Measurements from ENCODE around the gene KBTBD12. TPM values are rescaled to one million over a fixed set of nuclear protein-coding genes. Genes with fewer than 3 reads are reported as not detected.

Gene KBTBD12
- total RNA-seq, 3 donors from 2014 or later = 0.32 to 0.73 TPM; not detected in 1

- intact Hi-C loops (cut with DNase I; ENCODE audit: low total_unique reads) = no loop called here
- no peak overlapping the region for H3K27ac ChIP-seq
- H3K9me3 ChIP-seq = no peaks in the 10 kb centered on the region
Measured at GRCh38 chr3:127961963-127962362, 46.9 kb downstream of the KBTBD12 start.

GRCh38 chr3:127962937-127963336, 47.9 kb downstream of the KBTBD12 start:
- no peak overlapping the region for H3K27ac ChIP-seq
- no peak for TF ChIP-seq POLR2AphosphoS5 (IDR thresholded peaks at IDR 0.05)
- TF ChIP-seq CTCF (IDR thresholded peaks at IDR 0.05) = no peak
- TF ChIP-seq POLR2A (IDR thresholded peaks at IDR 0.05) = no peak
- no peaks in the 10 kb centered on the region for H3K36me3 ChIP-seq
- no peaks in the 10 kb centered on the region for H3K4me1 ChIP-seq
- no peaks in the 10 kb centered on the region for H3K27me3 ChIP-seq
- intact Hi-C loops (cut with DNase I; ENCODE audit: low total_unique reads) = no loop called here
- H3K9me3 ChIP-seq = no peaks in the 10 kb centered on the region
- H3K4me3 ChIP-seq = no peak overlapping the region
- no peak for DNase-seq (ENCODE audit: low spot score in 2 of 2)

More at GRCh38 chr3:127961963-127962362, 46.9 kb downstream of the KBTBD12 start:
- no peaks in the 10 kb centered on the region for H3K36me3 ChIP-seq
- H3K27me3 ChIP-seq = no peaks in the 10 kb centered on the region
- DNase-seq (ENCODE audit: low spot score in 2 of 2) = no peak
- no peaks in the 10 kb centered on the region for H3K4me1 ChIP-seq
- no peak for TF ChIP-seq POLR2A (IDR thresholded peaks at IDR 0.05)
- no peak for TF ChIP-seq CTCF (IDR thresholded peaks at IDR 0.05)
- TF ChIP-seq POLR2AphosphoS5 (IDR thresholded peaks at IDR 0.05) = no peak
- no peak overlapping the region for H3K4me3 ChIP-seq

- H3K4me3 ChIP-seq = no peak overlapping the region
- no peak overlapping the region for H3K27ac ChIP-seq
- DNase-seq (ENCODE audit: low spot score in 2 of 2) = no peak
- H3K36me3 ChIP-seq = no peaks in the 10 kb centered on the region
- H3K9me3 ChIP-seq = no peaks in the 10 kb centered on the region
- no peaks in the 10 kb centered on the region for H3K27me3 ChIP-seq
- intact Hi-C loops (cut with DNase I; ENCODE audit: low total_unique reads) = no loop called here
- no peaks in the 10 kb centered on the region for H3K4me1 ChIP-seq
- TF ChIP-seq POLR2A (IDR thresholded peaks at IDR 0.05) (no peak), CTCF (IDR thresholded peaks at IDR 0.05) (no peak), POLR2AphosphoS5 (IDR thresholded peaks at IDR 0.05) (no peak)
Measured at GRCh38 chr3:127964053-127964452, 49.0 kb downstream of the KBTBD12 start.

- Histone ChIP-seq H3K27ac (no peak overlapping the region), H3K9me3 (no peaks in the 10 kb centered on the region), H3K36me3 (no peaks in the 10 kb centered on the region), H3K4me1 (no peaks in the 10 kb centered on the region), H3K27me3 (no peaks in the 10 kb centered on the region), H3K4me3 (no peak overlapping the region)
- TF ChIP-seq POLR2A (IDR thresholded peaks at IDR 0.05) = no peak
- TF ChIP-seq CTCF (IDR thresholded peaks at IDR 0.05) = no peak
- TF ChIP-seq POLR2AphosphoS5 (IDR thresholded peaks at IDR 0.05) = no peak
- intact Hi-C loops (cut with DNase I; ENCODE audit: low total_unique reads) = no loop called here
- no peak for DNase-seq (ENCODE audit: low spot score in 2 of 2)
Measured at GRCh38 chr3:127964816-127965215, 49.8 kb downstream of the KBTBD12 start.

- no peaks in the 10 kb centered on the region for H3K9me3 ChIP-seq
- no peak for TF ChIP-seq POLR2A (IDR thresholded peaks at IDR 0.05)
- TF ChIP-seq POLR2AphosphoS5 (IDR thresholded peaks at IDR 0.05) = no peak
- no peak for TF ChIP-seq CTCF (IDR thresholded peaks at IDR 0.05)
- no peak overlapping the region for H3K27ac ChIP-seq
- no peaks in the 10 kb centered on the region for H3K4me1 ChIP-seq
- no peaks in the 10 kb centered on the region for H3K27me3 ChIP-seq
- no peak for DNase-seq (ENCODE audit: low spot score in 2 of 2)
- no peak overlapping the region for H3K4me3 ChIP-seq
- H3K36me3 ChIP-seq = no peaks in the 10 kb centered on the region
- intact Hi-C loops (cut with DNase I; ENCODE audit: low total_unique reads) = no loop called here
Measured at GRCh38 chr3:127967316-127967715, 52.3 kb downstream of the KBTBD12 start.
